Kidney epithelial cell (primary cell): ENCODE results near the gene RGS13. TPM values are rescaled to one million over a fixed set of nuclear protein-coding genes. Genes with fewer than 3 reads are reported as not detected.
"Not testable (repeated sequence)": the region's sequence is repeated elsewhere in the genome, so short reads cannot be mapped to it uniquely, and the experiment has no call there.

ENCODE experiments used
- DNase-seq: peaks from one replicate; pipeline ENCODE4 v3.0.0-alpha.2; 2010; ENCODE audit warnings: low read depth
- H3K27me3 ChIP-seq: 2 replicates; pipeline ENCODE4 v1.6.0; 2011; ENCODE audit warnings: low read length; ENCODE audit not compliant: control insufficient read depth, insufficient read depth
- H3K36me3 ChIP-seq: 2 replicates; pipeline ENCODE4 v1.5.1; 2011; ENCODE audit warnings: low read length; ENCODE audit not compliant: control insufficient read depth, insufficient read depth
- H3K4me3 ChIP-seq: 2 replicates; pipeline ENCODE4 v1.5.1; 2011; ENCODE audit warnings: low read depth, mild to moderate bottlenecking, control low read depth, low read length
- CTCF ChIP-seq: IDR thresholded peaks from 2 replicates; pipeline ENCODE4 v1.5.1; 2011; ENCODE audit warnings: mild to moderate bottlenecking, moderate library complexity, low read length, control low read depth, inconsistent platforms; ENCODE audit not compliant: insufficient read depth, poor library complexity, severe bottlenecking
- total RNA-seq: library from RNA; depleted of rRNA; stranded (reverse); fragments of >200 nt; gene quantifications from 2 replicates; pipeline ENCODE4 v1.2.3, GENCODE V29; 2015

Gene RGS13
- total RNA-seq, 1 donor from 2014 or later: not detected

GRCh38 chr1:192668409-192668983, 32.5 kb downstream of the RGS13 start:
- no peak for DNase-seq
- Histone ChIP-seq H3K36me3 (no peaks in the 10 kb centered on the region), H3K27me3 (no peaks in the 10 kb centered on the region), H3K4me3 (no peak overlapping the region)
- TF ChIP-seq CTCF: no peak

- DNase-seq: no peak
- H3K36me3 ChIP-seq: no peaks in the 10 kb centered on the region
- no peak overlapping the region for H3K4me3 ChIP-seq
- TF ChIP-seq CTCF: no peak
- H3K27me3 ChIP-seq: no peaks in the 10 kb centered on the region
Observed at GRCh38 chr1:192669174-192669573, 33.2 kb downstream of the RGS13 start.

- H3K27me3 ChIP-seq: no peaks in the 10 kb centered on the region
- no peak overlapping the region for H3K4me3 ChIP-seq
- TF ChIP-seq CTCF: no peak
- DNase-seq: no peak
- H3K36me3 ChIP-seq: no peaks in the 10 kb centered on the region
Observed at GRCh38 chr1:192675716-192676115, 39.8 kb downstream of the RGS13 start.

GRCh38 chr1:192678099-192678498, 42.2 kb downstream of the RGS13 start:
- Histone ChIP-seq H3K36me3 (no peaks in the 10 kb centered on the region), H3K4me3 (no peak overlapping the region), H3K27me3 (no peaks in the 10 kb centered on the region)
- DNase-seq: no peak
- no peak for TF ChIP-seq CTCF

- H3K27me3 ChIP-seq: no peaks in the 10 kb centered on the region
- no peak overlapping the region for H3K4me3 ChIP-seq
- no peak for DNase-seq
- TF ChIP-seq CTCF: no peak
- H3K36me3 ChIP-seq: no peaks in the 10 kb centered on the region
Observed at GRCh38 chr1:192682335-192682734, 46.4 kb downstream of the RGS13 start.

- not testable (repeated sequence) for H3K27me3 ChIP-seq, H3K36me3 ChIP-seq, H3K4me3 ChIP-seq, DNase-seq
Observed at GRCh38 chr1:192683081-192683480, 47.1 kb downstream of the RGS13 start.
